Lung (tissue), 12 donors: Measurements from ENCODE around the gene ARHGAP45. TPM values are rescaled to one million over a fixed set of nuclear protein-coding genes. Genes with fewer than 3 reads are reported as not detected.

Experiments
- ATAC-seq: fragments of 200-7000 bp; cut with Tn5 transposase; one replicate; pipeline ENCODE4 v1.9.1; 2020; ENCODE audit warnings: moderate number of reproducible peaks; ENCODE audit not compliant: insufficient read depth, low FRiP score
- DNase-seq, 3 donors: peaks; one replicate each; pipeline ENCODE4 v3.0.0-alpha.2; 2013 to 2017
- H3K27ac ChIP-seq, 2 donors: one replicate each; pipeline ENCODE4 v1.5.1; 2013; ENCODE audit warnings: mild to moderate bottlenecking in 2 of 2, moderate library complexity in 2 of 2, control low read depth in 1 of 2, inconsistent platforms in 1 of 2, low read depth in 1 of 2, low read length in 1 of 2
- H3K27me3 ChIP-seq, 3 donors: one replicate each; pipeline ENCODE4 v1.5.1; 2013; ENCODE audit warnings: low read length in 2 of 3; ENCODE audit not compliant: control insufficient read depth in 3 of 3, insufficient read depth in 3 of 3
- H3K36me3 ChIP-seq, 4 donors: one replicate each; pipeline ENCODE4 v1.5.1; 2013; ENCODE audit warnings: low read length in 4 of 4, mild to moderate bottlenecking in 1 of 4, moderate library complexity in 1 of 4; ENCODE audit not compliant: control insufficient read depth in 4 of 4, insufficient read depth in 4 of 4
- H3K4me1 ChIP-seq, 5 donors: one replicate each; pipeline ENCODE4 v1.5.1; 2013; ENCODE audit warnings: low read length in 5 of 5, mild to moderate bottlenecking in 2 of 5, moderate library complexity in 1 of 5; ENCODE audit not compliant: control insufficient read depth in 5 of 5, insufficient read depth in 5 of 5
- H3K4me3 ChIP-seq: one replicate; pipeline ENCODE4 v1.5.1; 2013; ENCODE audit warnings: mild to moderate bottlenecking, control low read depth, moderate library complexity
- H3K9ac ChIP-seq, 2 donors: one replicate each; pipeline ENCODE4 v1.5.1; 2013; ENCODE audit warnings: low read length in 2 of 2, control low read depth in 1 of 2; ENCODE audit not compliant: insufficient read depth in 1 of 2
- H3K9me3 ChIP-seq, 4 donors: one replicate each; pipeline ENCODE4 v1.5.1; 2013; ENCODE audit warnings: low read length in 3 of 4, mild to moderate bottlenecking in 1 of 4, moderate library complexity in 1 of 4; ENCODE audit not compliant: control insufficient read depth in 4 of 4, insufficient read depth in 3 of 4
- CTCF ChIP-seq: IDR thresholded peaks from 2 replicates; pipeline ENCODE4 v1.5.1; 2012; ENCODE audit warnings: mild to moderate bottlenecking; ENCODE audit errors: control extremely low read depth, extremely low read depth
- WGBS, 2 donors: extraction: QIAGEN DNeasy Blood & Tissue Kit; methylation state at CpG; one replicate each; pipeline ENCODE4 v1.1.7; 2013; 5-methylcytosine and 5-hydroxymethylcytosine counted together
- polyA plus RNA-seq, 2 donors: library from polyadenylated mRNA; stranded (reverse); fragments of 200-250 nt; gene quantifications; one replicate each; pipeline ENCODE4 v1.2.1, GENCODE V29; 2013
- total RNA-seq, 2 donors: library from RNA; depleted of rRNA in 1 of 2; stranded (reverse); fragments of >200 nt in 1 of 2; gene quantifications; one replicate each; pipeline ENCODE4 v1.2.1, GENCODE V29; 2014 to 2021
- donor health status: control.
- donor health status: control.
- donor health status: Bipolar disorder and iron deficiency.
- donor health status: healthy.
- donor health status: DM: yes; HTN: yes; CAD: no.

The ARHGAP45 gene
- total and polyA plus RNA-seq, 4 donors = 23.8 to 117 (median 80.9) TPM

GRCh38 chr19:1076951-1077350 lies 10.0 kb downstream of the ARHGAP45 start:
- Histone ChIP-seq H3K27me3 (peaks cover 0 to 7% (median 7%) of the 10 kb centered on the region in 3 donors), H3K9ac (no peak overlapping the region), H3K4me1 (peaks cover 0 to 22% (median 0%) of the 10 kb centered on the region in 5 donors), H3K36me3 (peaks cover 0 to 40% (median 0%) of the 10 kb centered on the region in 4 donors), H3K4me3 (no peak overlapping the region), H3K27ac (peak overlapping the region in 1 of 2 donors; percentile 53), H3K9me3 (no peaks in the 10 kb centered on the region)
- ATAC-seq (no peak), DNase-seq (no peak)
- 23 to 28% methylated on average over 16 of the region's 16 CpGs for WGBS, 2 donors
- TF ChIP-seq CTCF = no peak

GRCh38 chr19:1079566-1080111 lies 12.7 kb downstream of the ARHGAP45 start:
- H3K27ac ChIP-seq = no peak overlapping the region
- H3K27me3 ChIP-seq = no peaks in the 10 kb centered on the region
- TF ChIP-seq CTCF = no peak
- 92 to 94% methylated on average over 45 of the region's 45 CpGs for WGBS, 2 donors
- H3K36me3 ChIP-seq = peaks cover 0 to 46% (median 0%) of the 10 kb centered on the region in 4 donors
- no peaks in the 10 kb centered on the region for H3K9me3 ChIP-seq
- DNase-seq (no peak), ATAC-seq (no peak)
- H3K4me1 ChIP-seq = peaks cover 0 to 21% (median 0%) of the 10 kb centered on the region in 5 donors
- H3K4me3 ChIP-seq = no peak overlapping the region
- no peak overlapping the region for H3K9ac ChIP-seq

GRCh38 chr19:1080360-1081161 lies 13.6 kb downstream of the ARHGAP45 start:
- H3K4me3 ChIP-seq = no peak overlapping the region
- no peaks in the 10 kb centered on the region for H3K9me3 ChIP-seq
- no peaks in the 10 kb centered on the region for H3K27me3 ChIP-seq
- DNase-seq (no peak), ATAC-seq (no peak)
- TF ChIP-seq CTCF = no peak
- WGBS, 2 donors = 96% methylated on average over 50 of the region's 50 CpGs
- no peak overlapping the region for H3K9ac ChIP-seq
- no peak overlapping the region for H3K27ac ChIP-seq
- peaks cover 0 to 17% (median 0%) of the 10 kb centered on the region in 5 donors for H3K4me1 ChIP-seq
- H3K36me3 ChIP-seq = peaks cover 0 to 52% (median 0%) of the 10 kb centered on the region in 4 donors
